ENCODE results near the gene SLC34A2. TPM values are rescaled to one million over a fixed set of nuclear protein-coding genes. Genes with fewer than 3 reads are reported as not detected.

SLC34A2 gene
- total RNA-seq, 6 experiments from 2014 or later: 0.39 to 0.98 (median 0.79) TPM

- intact Hi-C loops (cut with DNase I): no loop called here
- Histone ChIP-seq H3K4me3 (no peak overlapping the region), H3K4me1 (no peaks in the 10 kb centered on the region), H3K27ac (no peak overlapping the region), H3K27me3 (no peaks in the 10 kb centered on the region), H3K36me3 (no peaks in the 10 kb centered on the region), H3K9me3 (no peaks in the 10 kb centered on the region)
- 79% methylated on average over 3 of the region's 6 CpGs for WGBS (ENCODE audit: insufficient coverage, low coverage, low lambda C conversion rate, missing lambda C conversion rate)
- no peak for DNase-seq
- ATAC-seq: no peak
- TF ChIP-seq CTCF (IDR thresholded peaks at IDR 0.05) (no peak), POLR2A (IDR thresholded peaks at IDR 0.05) (no peak)
Observed at GRCh38 chr4:25614807-25615206, 40.8 kb upstream of the SLC34A2 start.

DNA sequence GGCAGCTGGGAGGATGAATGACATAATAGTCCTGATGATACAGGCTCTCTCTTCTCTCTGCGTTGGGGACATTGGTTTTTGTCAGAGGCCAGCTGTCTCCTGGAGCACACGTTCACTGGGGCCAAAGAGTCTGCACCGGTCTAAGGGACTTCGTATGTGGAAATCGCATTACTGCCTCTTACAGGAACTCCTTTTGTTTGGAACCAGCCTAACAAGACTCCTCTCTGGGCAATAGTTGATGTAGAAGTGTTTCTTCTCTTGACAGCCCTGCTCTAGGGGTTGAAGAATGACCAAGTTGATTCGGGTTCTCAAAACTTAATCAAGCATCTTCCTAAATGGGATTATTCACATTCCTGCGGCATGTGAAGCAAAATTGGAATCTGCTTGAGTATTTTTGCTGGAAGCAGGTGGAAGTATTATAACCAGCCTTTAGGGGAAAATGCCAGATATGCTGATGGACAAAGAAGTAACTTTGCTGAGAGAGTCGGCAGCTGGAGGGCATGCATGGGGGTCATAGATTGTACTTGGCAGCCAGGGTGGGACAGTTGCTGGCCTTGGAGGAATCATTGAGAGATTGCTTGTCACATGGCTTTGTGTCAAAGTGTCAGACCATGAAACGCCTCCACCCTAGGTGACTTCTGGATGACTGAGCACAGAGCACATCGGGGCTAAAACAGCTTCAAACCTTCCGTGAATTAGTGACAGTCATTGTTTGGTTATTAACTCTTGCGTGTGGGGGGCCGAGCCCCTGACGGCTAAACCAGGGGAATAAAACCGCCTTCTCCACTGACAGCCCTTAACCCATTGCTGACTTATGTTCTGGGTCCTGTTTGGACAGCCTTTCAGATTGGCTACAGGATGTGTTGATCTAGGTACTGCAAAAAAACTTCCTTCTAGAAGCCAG lies 34.4 kb upstream of the SLC34A2 start:
- Histone ChIP-seq H3K9me3 (no peaks in the 10 kb centered on the region), H3K4me3 (no peak overlapping the region), H3K4me1 (no peaks in the 10 kb centered on the region), H3K27me3 (no peaks in the 10 kb centered on the region), H3K36me3 (no peaks in the 10 kb centered on the region), H3K27ac (no peak overlapping the region)
- no peak for ATAC-seq
- WGBS (ENCODE audit: insufficient coverage, low coverage, low lambda C conversion rate, missing lambda C conversion rate): 31% methylated on average over 13 of the region's 15 CpGs
- TF ChIP-seq CTCF (IDR thresholded peaks at IDR 0.05): no peak
- TF ChIP-seq POLR2A (IDR thresholded peaks at IDR 0.05): no peak
- no peak for DNase-seq
- intact Hi-C loops (cut with DNase I): no loop called here

DNA sequence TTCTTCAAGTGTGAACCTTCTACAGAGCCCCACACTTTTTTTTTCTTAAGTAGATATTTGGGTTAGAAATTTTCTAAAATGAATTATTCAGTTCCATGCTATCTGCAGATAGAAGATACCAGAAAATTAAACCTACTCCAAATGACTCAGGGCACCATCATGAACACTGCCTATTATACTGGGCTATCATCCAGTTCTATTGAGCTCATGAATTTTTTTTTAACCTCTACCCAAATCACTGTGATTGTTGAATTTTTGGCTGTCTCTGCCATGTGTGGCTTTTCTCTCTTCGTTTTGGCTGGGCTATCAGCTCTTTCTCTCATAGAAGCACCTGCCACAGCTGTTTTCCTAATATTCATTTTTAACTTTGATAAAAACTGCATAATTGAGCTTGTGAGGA lies 31.0 kb upstream of the SLC34A2 start:
- no peak overlapping the region for H3K27ac ChIP-seq
- H3K36me3 ChIP-seq: no peaks in the 10 kb centered on the region
- ATAC-seq (no peak), DNase-seq (no peak)
- 9% methylated on average over 1 of the region's 1 CpG for WGBS (ENCODE audit: insufficient coverage, low coverage, low lambda C conversion rate, missing lambda C conversion rate)
- H3K4me1 ChIP-seq: no peaks in the 10 kb centered on the region
- no peak for TF ChIP-seq CTCF (IDR thresholded peaks at IDR 0.05)
- TF ChIP-seq POLR2A (IDR thresholded peaks at IDR 0.05): no peak
- intact Hi-C loops (cut with DNase I): no loop called here
- H3K27me3 ChIP-seq: no peaks in the 10 kb centered on the region
- no peaks in the 10 kb centered on the region for H3K9me3 ChIP-seq
- H3K4me3 ChIP-seq: no peak overlapping the region

GRCh38 chr4:25628451-25628850 lies 27.2 kb upstream of the SLC34A2 start:
- WGBS (ENCODE audit: insufficient coverage, low coverage, low lambda C conversion rate, missing lambda C conversion rate): 71% methylated on average over 2 of the region's 2 CpGs
- Histone ChIP-seq H3K4me1 (no peaks in the 10 kb centered on the region), H3K36me3 (no peaks in the 10 kb centered on the region), H3K4me3 (no peak overlapping the region), H3K27ac (no peak overlapping the region), H3K27me3 (no peaks in the 10 kb centered on the region), H3K9me3 (no peaks in the 10 kb centered on the region)
- TF ChIP-seq CTCF (IDR thresholded peaks at IDR 0.05) (no peak), POLR2A (IDR thresholded peaks at IDR 0.05) (no peak)
- ATAC-seq (no peak), DNase-seq (no peak)
- intact Hi-C loops (cut with DNase I): no loop called here
